ENCODE measurements around the gene MRPL16. TPM values are rescaled to one million over a fixed set of nuclear protein-coding genes. Genes with fewer than 3 reads are reported as not detected.

The MRPL16 gene
- total and polyA plus RNA-seq, 9 donors, result 30.0 to 68.1 (median 38.5) TPM

- no peaks in the 10 kb centered on the region for H3K9me3 ChIP-seq
- H3K4me1 ChIP-seq (ENCODE audit: insufficient read depth), result peaks cover 6% of the 10 kb centered on the region
- peak overlapping the region in 1 of 2 donors; percentile 34 for H3K27ac ChIP-seq
- no peaks in the 10 kb centered on the region for H3K36me3 ChIP-seq
- H3K4me3 ChIP-seq, result no peak overlapping the region
- WGBS, 3 donors, result 63 to 84% (median 67%) methylated on average over 1 of the region's 1 CpG
- intact Hi-C loops (cut with DNase I), result no loop called here
- TF ChIP-seq POLR2A (IDR thresholded peaks at IDR 0.05) (no peak), CTCF (IDR thresholded peaks at IDR 0.05) (no peak), EP300 (IDR thresholded peaks at IDR 0.05) (no peak)
- DNase-seq, result no peak
- no peaks in the 10 kb centered on the region for H3K27me3 ChIP-seq
Observed at GRCh38 chr11:59815754-59816153, 5.2 kb upstream of the MRPL16 start.

- Histone ChIP-seq H3K4me1 (ENCODE audit: insufficient read depth) (peaks cover 6% of the 10 kb centered on the region), H3K9me3 (no peaks in the 10 kb centered on the region), H3K4me3 (no peak overlapping the region), H3K27me3 (no peaks in the 10 kb centered on the region), H3K27ac (peak overlapping the region in 1 of 2 donors; percentile 20), H3K36me3 (no peaks in the 10 kb centered on the region)
- 4 to 23% (median 6%) methylated on average over 1 of the region's 1 CpG for WGBS, 3 donors
- TF ChIP-seq CTCF (IDR thresholded peaks at IDR 0.05), result no peak
- no peak for TF ChIP-seq POLR2A (IDR thresholded peaks at IDR 0.05)
- no peak for TF ChIP-seq EP300 (IDR thresholded peaks at IDR 0.05)
- no peak for DNase-seq
- intact Hi-C loops (cut with DNase I), result no loop called here
Observed at GRCh38 chr11:59814021-59814420, 3.4 kb upstream of the MRPL16 start.

GRCh38 chr11:59813364-59813763 is 2.8 kb upstream of the MRPL16 start:
- Histone ChIP-seq H3K4me1 (ENCODE audit: insufficient read depth) (peaks cover 5% of the 10 kb centered on the region), H3K9me3 (no peaks in the 10 kb centered on the region), H3K27ac (no peak overlapping the region), H3K27me3 (no peaks in the 10 kb centered on the region), H3K4me3 (no peak overlapping the region), H3K36me3 (no peaks in the 10 kb centered on the region)
- intact Hi-C loops (cut with DNase I), result no loop called here
- 92 to 100% (median 96%) methylated on average over 1 of the region's 1 CpG for WGBS, 3 donors
- DNase-seq, result no peak
- TF ChIP-seq CTCF (IDR thresholded peaks at IDR 0.05) (no peak), POLR2A (IDR thresholded peaks at IDR 0.05) (no peak), EP300 (IDR thresholded peaks at IDR 0.05) (no peak)

GRCh38 chr11:59812220-59812619 is 1.6 kb upstream of the MRPL16 start:
- H3K27ac ChIP-seq, result no peak overlapping the region
- intact Hi-C loops (cut with DNase I), result no loop called here

More at GRCh38 chr11:59812220-59812619, 1.6 kb upstream of the MRPL16 start:
- DNase-seq, result no peak
- Histone ChIP-seq H3K4me3 (no peak overlapping the region), H3K4me1 (ENCODE audit: insufficient read depth) (peaks cover 5% of the 10 kb centered on the region), H3K9me3 (no peaks in the 10 kb centered on the region), H3K36me3 (no peaks in the 10 kb centered on the region), H3K27me3 (no peaks in the 10 kb centered on the region)
- TF ChIP-seq EP300 (IDR thresholded peaks at IDR 0.05) (no peak), POLR2A (IDR thresholded peaks at IDR 0.05) (no peak), CTCF (IDR thresholded peaks at IDR 0.05) (no peak)
- 80 to 81% (median 81%) methylated on average over 2 of the region's 2 CpGs for WGBS, 3 donors

All from ovary (tissue), 9 donors.